Thyroid gland (tissue), 4 donors: ENCODE measurements around the gene ABCA2.

ENCODE experiments used
- POLR2A ChIP-seq, 2 donors: fragments of 450-650 bp; IDR thresholded peaks; one replicate each; pipeline ENCODE4 v1.6.1; 2017; ENCODE audit warnings: antibody characterized with exemption in 2 of 2, mild to moderate bottlenecking in 2 of 2, moderate library complexity in 1 of 2
- TF ChIP-seq, protein P1 (sequence below), 6 experiments: fragments of 200-600 bp in 3 of 6; fragments of 450-650 bp in 3 of 6; sonication (generic) in 3 of 6; IDR thresholded peaks; one replicate each; pipeline ENCODE4 v1.5.1; 2016 to 2019; ENCODE audit warnings: antibody characterized with exemption in 6 of 6, mild to moderate bottlenecking in 2 of 6, inconsistent platforms in 1 of 6, moderate library complexity in 1 of 6

DNA sequence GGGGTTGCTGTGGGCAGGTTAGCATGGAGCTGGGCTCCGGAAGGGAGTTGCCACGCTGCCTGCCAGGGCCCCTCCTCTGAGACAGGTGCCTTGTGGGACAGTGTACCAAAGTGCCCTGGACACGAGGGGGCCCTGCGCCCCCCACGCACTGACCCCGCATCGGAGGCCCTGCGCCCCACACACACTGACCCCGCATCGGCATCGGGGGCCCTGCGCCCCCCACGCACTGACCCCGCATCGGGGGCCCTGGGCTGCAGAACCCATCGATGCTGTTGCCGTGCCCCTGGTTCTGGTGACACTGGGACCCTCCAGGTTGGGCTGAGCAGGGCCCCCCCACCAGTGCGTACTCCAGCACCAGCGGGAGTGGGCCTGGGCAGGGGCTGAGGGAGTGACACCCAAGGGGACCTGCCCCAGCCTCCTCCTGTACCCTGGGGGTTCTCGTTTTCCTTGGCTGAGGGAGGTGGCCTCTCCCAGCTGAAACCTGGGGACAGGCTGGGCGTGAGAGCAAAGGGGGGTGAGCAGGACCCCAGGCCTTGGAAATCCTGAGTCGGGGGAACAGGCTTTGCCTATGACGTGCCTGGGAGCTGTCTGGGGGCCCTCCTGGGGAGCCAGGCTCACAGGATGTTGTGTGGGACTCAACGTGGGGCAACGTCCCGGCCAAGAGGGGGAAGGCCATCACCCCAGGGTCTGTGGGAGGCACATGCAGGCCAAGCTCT lies 35.4 kb upstream of the ABCA2 start:
- no peak for TF ChIP-seq POLR2A (IDR thresholded peaks at IDR 0.05)
- TF ChIP-seq, protein P1, sequence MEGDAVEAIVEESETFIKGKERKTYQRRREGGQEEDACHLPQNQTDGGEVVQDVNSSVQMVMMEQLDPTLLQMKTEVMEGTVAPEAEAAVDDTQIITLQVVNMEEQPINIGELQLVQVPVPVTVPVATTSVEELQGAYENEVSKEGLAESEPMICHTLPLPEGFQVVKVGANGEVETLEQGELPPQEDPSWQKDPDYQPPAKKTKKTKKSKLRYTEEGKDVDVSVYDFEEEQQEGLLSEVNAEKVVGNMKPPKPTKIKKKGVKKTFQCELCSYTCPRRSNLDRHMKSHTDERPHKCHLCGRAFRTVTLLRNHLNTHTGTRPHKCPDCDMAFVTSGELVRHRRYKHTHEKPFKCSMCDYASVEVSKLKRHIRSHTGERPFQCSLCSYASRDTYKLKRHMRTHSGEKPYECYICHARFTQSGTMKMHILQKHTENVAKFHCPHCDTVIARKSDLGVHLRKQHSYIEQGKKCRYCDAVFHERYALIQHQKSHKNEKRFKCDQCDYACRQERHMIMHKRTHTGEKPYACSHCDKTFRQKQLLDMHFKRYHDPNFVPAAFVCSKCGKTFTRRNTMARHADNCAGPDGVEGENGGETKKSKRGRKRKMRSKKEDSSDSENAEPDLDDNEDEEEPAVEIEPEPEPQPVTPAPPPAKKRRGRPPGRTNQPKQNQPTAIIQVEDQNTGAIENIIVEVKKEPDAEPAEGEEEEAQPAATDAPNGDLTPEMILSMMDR (IDR thresholded peaks at IDR 0.05): no peak
